ENCODE data around the gene MLC1.

MLC1 gene

DNA sequence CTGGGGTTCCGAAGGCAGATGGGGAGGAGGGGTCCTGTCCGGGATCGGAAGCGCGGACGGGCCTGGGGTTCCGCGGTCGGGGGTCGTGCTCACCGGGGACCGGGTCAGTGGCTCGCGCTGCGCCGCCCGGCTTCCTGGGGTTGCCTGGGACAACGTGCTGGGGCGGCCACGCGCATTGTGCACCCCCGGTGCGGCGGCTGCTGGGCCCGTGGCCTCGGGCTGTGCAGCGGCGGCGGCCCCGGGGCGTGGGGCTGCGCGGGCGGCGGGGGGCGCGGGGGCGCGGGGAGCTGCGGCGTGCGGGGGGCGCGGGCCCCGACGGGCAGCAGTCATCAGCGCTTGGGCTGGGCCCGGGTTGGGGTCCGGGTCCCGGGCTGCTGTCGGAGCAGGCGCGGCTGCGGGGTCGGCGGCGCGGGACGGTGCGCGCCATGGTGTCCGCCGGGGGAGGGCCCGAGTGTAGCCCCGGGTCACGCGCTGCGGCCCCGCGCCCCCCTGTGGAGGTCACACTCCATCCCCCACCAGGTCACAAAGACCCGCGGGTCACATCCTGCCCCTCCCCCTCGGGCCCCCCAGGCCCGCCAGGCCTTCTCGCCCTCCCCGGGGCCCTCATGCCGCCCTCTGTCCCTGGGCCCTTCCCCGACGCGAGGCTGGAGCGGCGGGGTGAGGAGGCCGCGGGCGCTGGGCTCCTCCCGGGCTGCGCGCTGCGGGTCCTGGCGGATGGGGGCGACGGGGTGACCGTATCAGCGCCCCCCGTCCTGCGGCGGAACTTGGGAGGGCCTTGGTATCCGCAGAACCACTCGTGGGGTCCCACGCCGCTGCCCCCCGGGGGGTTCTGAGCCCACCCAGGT lies 26.9 kb downstream of the MLC1 start, which contains the start of gene TTLL8:
TSS of gene TTLL8 (minus strand) at position 238 of the 845 bp plus-strand sequence.
- DNase-seq (ENCODE audit: low read depth): no peak

DNA sequence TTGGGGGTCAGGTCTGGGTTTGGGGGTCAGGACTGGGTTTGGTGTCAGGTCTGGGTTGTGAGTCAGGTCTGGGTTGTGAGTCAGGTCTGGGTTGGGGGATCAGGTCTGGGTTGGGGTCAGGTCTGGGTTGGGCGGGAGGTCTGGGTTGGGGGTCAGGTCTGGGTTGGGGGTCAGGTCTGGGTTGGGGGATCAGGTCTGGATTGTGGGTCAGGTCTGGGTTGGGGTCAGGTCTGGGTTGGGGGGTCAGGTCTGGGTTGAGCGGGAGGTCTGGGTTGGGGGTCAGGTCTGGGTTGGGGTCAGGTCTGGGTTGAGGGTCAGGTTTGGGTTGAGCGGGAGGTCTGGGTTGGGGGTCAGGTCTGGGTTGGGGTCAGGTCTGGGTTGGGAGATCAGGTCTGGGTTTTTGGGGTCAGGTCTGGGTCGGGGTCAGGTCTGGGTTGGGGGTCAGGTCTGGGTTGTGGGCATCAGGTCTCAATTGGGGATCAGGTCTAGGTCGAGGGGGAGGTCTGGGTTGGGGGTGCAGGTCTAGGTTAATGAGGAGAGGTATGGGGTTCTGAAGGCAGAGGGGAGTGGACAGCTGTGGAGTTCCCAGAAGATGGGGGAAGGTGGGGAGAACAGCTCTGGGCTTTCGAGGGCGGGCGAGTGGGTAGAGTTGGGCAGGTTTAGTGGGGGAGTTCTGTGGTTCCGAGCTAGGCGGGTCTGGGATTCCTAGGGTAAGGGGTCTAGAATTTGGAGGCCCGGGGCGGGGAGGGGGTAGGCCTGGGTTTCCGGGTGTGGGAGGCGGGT lies 27.8 kb downstream of the MLC1 start:
- DNase-seq (ENCODE audit: low read depth): no peak

DNA sequence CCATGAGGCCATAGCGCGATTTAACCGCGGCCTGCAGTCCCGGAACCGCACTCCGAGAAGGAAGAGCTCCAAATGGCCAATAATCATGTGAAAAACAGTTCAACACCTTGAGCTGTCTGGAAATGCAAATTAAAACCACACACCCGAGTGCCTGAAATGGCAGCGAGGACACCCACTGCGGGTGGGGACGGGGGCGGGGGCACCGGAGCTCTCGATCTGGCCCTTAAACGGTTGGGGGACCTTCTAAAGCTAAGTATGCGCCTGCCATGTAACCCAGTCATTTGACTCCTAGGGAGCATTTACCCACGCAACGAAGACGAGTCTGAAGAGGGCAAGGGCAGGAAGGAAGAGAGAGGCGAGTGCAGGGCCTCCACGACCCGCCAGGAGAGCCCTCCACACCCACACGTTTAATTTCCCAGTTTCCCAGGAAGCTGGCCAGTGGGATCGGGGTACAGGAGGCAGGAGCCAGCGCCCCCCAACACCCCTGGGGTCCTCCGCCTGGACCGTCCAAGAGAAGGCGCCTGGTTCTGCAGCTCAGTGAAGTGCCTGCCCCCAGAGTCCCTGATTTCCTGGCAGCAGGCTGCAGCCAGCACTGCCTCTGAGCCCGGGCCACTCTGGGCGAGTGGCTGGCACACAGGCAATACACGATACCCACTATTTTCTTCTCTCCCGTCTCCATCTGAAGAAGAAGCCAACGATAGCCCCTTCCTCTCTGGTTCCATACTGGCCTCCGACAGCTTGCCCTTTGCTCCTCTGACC lies 28.8 kb downstream of the MLC1 start:
- DNase-seq (ENCODE audit: low read depth): no peak

DNA sequence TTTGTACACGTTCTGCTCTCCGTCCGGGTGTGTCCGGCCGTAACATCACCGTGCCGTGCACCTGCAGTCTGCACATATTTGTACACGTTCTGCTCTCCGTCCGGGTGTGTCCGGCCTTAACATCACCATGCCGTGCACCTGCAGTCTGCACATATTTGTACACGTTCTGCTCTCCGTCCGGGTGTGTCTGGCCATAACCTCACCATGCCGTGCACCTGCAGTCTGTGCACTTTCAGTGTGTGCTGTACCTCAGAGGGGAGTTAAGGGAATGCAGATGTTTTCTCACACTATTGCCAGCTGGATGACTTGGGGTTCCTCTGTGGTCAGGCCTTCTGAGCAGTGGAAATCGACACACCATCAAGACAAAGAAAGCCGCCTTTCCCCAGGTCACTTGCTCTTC lies 31.4 kb downstream of the MLC1 start:
- no peak for DNase-seq (ENCODE audit: low read depth)

DNA sequence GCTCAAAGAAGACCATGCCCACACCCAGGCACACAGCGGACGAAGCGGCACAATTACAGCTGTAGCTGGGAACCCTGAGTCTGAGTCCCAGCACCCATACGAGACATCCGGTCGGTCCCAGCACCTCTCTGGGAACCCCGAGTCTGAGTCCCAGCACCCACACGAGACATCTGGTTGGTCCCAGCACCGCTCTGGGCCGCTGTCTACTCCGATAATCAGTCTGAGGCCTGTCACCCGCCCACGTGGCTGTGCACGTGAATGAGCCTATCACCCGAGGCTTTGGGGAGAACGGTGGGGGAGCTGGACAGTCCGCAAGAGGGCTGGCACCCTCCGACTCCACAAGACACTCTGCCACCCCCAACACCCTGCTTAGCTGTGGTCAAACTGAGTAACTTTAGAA lies 33.3 kb downstream of the MLC1 start:
- DNase-seq (ENCODE audit: low read depth): no peak

DNA sequence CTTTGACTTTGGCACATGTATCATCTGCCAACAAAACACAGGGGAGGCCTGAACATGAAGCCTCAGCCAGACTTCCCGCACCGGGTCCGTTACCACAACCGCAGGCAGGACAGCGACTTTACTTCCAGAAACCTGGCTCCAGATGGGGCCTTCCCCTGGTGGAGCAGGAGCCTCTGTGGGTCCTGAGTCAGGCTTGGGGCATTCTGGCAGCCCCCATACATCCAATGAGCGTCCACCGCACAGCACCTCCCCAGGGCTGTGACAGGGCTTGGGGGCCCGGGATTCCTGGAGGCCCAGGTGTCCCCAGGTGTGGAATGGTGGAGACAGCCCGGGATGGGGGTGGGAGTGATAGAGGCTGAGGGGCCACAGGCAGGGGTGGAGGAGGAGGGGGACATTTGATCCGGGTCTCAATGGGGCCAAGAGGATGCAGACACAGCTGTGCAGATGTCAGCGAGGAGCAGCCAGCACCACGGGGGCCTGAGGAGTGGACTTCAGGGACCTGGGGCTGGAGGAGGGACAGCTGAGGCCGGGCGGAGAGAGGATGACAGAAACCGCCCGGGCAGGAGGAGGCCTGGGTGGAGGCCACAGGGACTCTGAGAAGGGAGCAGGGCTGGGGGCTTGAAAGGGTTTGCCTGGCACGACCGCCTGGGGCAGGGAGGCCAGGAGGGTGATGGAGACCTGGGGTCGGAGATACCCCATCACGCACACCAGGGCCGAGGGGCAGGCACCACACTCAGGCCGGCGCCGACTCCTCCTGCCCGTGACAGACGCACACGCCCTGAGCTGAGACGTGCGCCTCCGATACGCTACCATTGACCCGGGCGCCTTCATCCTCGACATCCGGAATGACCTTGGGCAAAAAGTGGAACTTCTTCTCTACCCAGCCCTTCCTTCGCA lies 35.7 kb downstream of the MLC1 start:
- DNase-seq (ENCODE audit: low read depth): no peak

DNA sequence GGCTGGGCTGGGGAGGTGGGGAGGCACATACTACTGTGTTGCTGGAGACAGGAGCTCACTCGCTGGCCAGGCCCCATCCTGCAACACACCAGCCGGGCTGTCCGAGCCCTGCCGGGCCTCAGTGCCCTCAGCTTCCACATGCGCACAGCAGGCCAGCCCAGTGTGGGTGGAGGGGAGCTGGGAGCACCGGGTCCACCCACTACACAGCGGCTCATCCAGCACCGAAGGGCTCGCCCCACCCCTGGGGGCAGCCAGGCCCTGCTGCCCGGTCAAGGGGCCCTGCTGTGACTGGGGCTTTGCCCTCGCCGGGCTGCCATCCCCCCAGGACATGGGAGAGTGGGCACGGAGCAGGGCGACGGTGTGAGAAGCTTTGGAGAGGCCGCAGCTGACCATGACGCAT lies 36.4 kb downstream of the MLC1 start:
- DNase-seq (ENCODE audit: low read depth): no peak

DNA sequence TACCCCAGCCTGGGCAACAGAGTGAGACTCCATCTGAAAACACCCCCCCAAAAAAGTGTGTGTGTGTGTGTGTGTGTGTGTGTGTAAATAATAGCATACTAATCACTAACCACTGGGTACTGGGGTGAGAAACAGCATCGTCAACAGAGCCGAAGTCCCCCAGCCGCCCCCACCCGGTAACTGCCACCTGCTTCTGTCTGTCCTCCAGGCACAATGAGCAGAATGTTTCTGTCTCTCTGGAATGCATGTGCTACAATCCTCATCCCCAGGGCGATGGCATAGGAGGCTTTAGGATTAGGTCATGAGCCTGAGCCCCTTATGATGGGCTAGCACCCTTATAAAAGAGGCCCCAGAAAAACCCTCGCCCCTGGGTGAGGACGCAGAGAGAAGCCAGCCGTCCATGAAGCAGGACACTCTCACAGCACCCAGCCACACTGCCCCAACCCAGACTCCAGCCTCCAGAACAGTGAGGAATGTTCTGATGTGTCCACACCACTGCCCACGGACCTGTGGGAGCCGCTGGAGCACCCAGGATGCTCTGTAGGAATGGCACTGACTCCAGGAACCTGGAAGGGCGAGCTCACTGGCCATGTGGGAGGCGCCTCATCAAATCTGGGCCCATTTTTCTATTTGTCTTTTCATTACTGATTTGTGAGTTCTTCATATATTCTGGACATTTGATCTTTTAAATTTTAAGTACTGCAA lies 37.0 kb downstream of the MLC1 start:
- DNase-seq (ENCODE audit: low read depth): no peak

DNA sequence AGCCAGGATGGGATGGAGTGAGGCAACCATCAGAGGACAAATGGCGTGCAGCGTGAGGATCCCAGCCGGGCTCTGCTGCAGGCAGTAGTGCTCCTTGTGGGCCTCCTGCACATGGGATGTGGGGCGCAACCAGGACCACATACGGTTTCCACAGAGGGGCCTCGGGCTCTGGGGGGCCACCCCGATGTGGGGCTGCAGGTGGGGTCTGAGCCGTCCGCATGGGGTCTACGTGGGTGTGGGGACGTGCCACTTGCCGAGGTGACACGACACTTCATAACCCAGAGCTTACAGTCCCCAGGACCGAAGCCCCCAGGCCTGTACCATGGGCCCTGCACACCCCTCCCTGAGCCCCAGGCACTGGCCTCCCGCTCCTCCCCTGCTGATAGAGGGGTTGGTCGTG lies 37.9 kb downstream of the MLC1 start:
- DNase-seq (ENCODE audit: low read depth): no peak

- DNase-seq (ENCODE audit: low read depth): no peak
These were observed 38.6 kb downstream of the MLC1 start for GRCh38 chr22:50046481-50047245.

- DNase-seq (ENCODE audit: low read depth): no peak
These were observed 39.2 kb downstream of the MLC1 start for GRCh38 chr22:50046019-50046415.

DNA sequence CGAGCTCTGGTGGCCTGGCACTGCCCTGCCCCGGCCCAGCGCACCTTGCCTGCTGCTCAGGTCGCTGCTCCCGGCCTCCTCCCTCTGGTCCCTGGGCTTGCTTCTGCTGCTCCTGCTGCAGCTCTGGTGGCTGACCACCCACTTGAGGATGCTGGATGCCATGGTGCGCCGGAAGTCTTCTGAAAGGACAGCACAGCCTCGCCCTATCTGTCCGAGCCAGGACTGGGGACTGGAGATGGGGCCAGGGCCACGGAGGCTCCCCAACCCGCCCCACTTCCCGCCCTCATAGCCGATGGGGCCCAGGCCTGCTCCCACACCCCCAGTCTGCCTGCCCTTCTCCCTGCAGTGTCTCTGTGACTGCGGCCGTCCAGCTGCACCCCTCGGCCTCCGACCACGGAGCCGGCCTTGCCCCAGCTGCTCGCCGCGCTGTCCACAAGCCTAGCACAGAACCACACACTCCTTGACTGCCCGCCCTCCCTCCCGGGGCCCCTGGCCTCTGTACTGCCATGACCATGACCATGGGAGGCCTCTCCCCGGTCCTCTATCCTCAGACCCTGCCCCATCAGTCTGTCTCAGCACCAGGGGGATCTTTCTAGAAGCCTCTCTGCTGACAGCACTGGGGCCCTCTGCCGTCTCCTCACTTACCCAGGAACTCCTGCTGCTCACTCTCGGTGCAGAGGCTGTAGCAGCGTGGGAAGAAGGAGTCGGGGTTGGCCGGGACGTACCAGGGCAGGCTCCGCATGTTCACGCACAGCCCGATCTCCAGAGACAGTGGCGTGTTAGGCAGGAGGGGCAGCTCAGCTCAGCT lies 39.8 kb downstream of the MLC1 start:
- DNase-seq (ENCODE audit: low read depth): no peak

GRCh38 chr22:50044485-50045118 lies 40.6 kb downstream of the MLC1 start:
- no peak for DNase-seq (ENCODE audit: low read depth)

- DNase-seq (ENCODE audit: low read depth): no peak
These were observed 43.7 kb downstream of the MLC1 start for GRCh38 chr22:50041361-50042065.

DNA sequence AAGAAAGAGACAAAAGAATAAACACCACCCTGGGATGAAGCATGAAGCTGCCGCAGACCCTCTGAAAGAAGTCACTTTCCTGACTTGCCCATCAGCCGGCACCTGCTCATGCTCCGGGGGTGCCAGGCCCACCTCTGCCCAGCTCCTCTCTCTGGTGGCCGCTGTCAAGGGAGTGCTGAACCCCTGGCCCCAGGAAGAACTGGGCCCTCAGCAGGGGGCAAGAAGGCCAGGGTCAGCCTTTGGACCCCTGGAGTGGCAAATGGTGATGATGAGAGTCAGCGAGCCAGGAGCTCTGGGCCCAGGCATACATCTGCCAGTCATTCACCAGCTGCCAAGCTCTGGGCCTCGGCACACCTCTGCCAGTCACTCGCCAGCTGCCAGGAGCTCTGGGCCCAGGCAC lies 44.5 kb downstream of the MLC1 start:
- DNase-seq (ENCODE audit: low read depth): no peak

GRCh38 chr22:50039669-50040443 lies 45.4 kb downstream of the MLC1 start:
- DNase-seq (ENCODE audit: low read depth): no peak

GRCh38 chr22:50035976-50036724 lies 49.1 kb downstream of the MLC1 start:
- no peak for DNase-seq (ENCODE audit: low read depth)

All from stimulated activated CD8-positive, alpha-beta memory T cell treated with anti-CD3 and anti-CD28 coated beads, Interleukin-7, amount 100 ng/mL, for 24 hours (primary cell).